Fibroblast of skin of left quadriceps (primary cell): Measurements from ENCODE around the gene DUOXA2.
"Not testable (repeated sequence)": the region's sequence is repeated elsewhere in the genome, so short reads cannot be mapped to it uniquely, and the experiment has no call there.

Experiments
- DNase-seq, 2 experiments: peaks; one replicate each; pipeline ENCODE4 v3.0.0-alpha.2; 2013; ENCODE audit warnings: low read depth in 2 of 2

Gene DUOXA2

GRCh38 chr15:45114076-45114750, at the start of gene DUOXA2, which contains the start of gene DUOX2:
DUOXA2 (plus strand) TSS chr15:45114326; CDS start chr15:45114606, 280 bp downstream.
DUOX2 (minus strand) TSS chr15:45114172; CDS start chr15:45113411, 761 bp downstream.
- no peak for DNase-seq

GRCh38 chr15:45064386-45064785, 49.7 kb upstream of the DUOXA2 start:
- no peak for DNase-seq

GRCh38 chr15:45069942-45070360, 44.2 kb upstream of the DUOXA2 start:
- not testable (repeated sequence) for DNase-seq

- not testable (repeated sequence) for DNase-seq
These were observed 40.5 kb upstream of the DUOXA2 start for GRCh38 chr15:45073602-45074001.

GRCh38 chr15:45075440-45076320, 38.4 kb upstream of the DUOXA2 start:
- DNase-seq, result not testable (repeated sequence)

- not testable (repeated sequence) for DNase-seq
These were observed 36.7 kb upstream of the DUOXA2 start for GRCh38 chr15:45077391-45077790.

- DNase-seq, result not testable (repeated sequence)
These were observed 34.9 kb upstream of the DUOXA2 start for GRCh38 chr15:45079201-45079600.

GRCh38 chr15:45079628-45080246, 34.4 kb upstream of the DUOXA2 start:
- DNase-seq, result not testable (repeated sequence)

GRCh38 chr15:45080593-45080992, 33.5 kb upstream of the DUOXA2 start:
- not testable (repeated sequence) for DNase-seq

GRCh38 chr15:45082412-45082811, 31.7 kb upstream of the DUOXA2 start:
- DNase-seq, result not testable (repeated sequence)

GRCh38 chr15:45083223-45083622, 30.9 kb upstream of the DUOXA2 start:
- no peak for DNase-seq

- no peak for DNase-seq
These were observed 30.0 kb upstream of the DUOXA2 start for GRCh38 chr15:45084163-45084562.

- DNase-seq, result no peak
These were observed 26.6 kb upstream of the DUOXA2 start for GRCh38 chr15:45087513-45087912.

- DNase-seq, result no peak
These were observed 25.1 kb upstream of the DUOXA2 start for GRCh38 chr15:45088801-45089711.

- no peak for DNase-seq
These were observed 24.3 kb upstream of the DUOXA2 start for GRCh38 chr15:45089712-45090373.

GRCh38 chr15:45091161-45091560, 23.0 kb upstream of the DUOXA2 start:
- peak; percentile 5 to 13 for DNase-seq

- DNase-seq, result no peak
These were observed 22.6 kb upstream of the DUOXA2 start for GRCh38 chr15:45091576-45091975.

GRCh38 chr15:45093013-45093412, 21.1 kb upstream of the DUOXA2 start:
- no peak for DNase-seq

- DNase-seq, result no peak
These were observed 20.3 kb upstream of the DUOXA2 start for GRCh38 chr15:45093622-45094357.

GRCh38 chr15:45094358-45094730, 19.8 kb upstream of the DUOXA2 start:
- no peak for DNase-seq
